GM12892 (cell line): ENCODE data around the gene SEMA3F.

Experiments used
- POLR2A ChIP-seq: IDR thresholded peaks from 2 replicates; pipeline ENCODE4 v1.6.1; 2011; ENCODE audit warnings: low read depth, low read length, control low read depth
- POLR2AphosphoS5 ChIP-seq: IDR thresholded peaks from 2 replicates; pipeline ENCODE4 v1.6.1; 2011; ENCODE audit warnings: low read depth, low read length, control low read depth
- TAF1 ChIP-seq: IDR thresholded peaks from 2 replicates; pipeline ENCODE4 v1.6.1; 2011; ENCODE audit warnings: low read depth, mild to moderate bottlenecking, control low read depth, low read length, borderline replicate concordance

GRCh38 chr3:50150863-50151686 is 4.0 kb upstream of the SEMA3F start:
- TF ChIP-seq POLR2A (no peak), POLR2AphosphoS5 (no peak), TAF1 (no peak)
